ENCODE data around the gene U2SURP. TPM values are rescaled to one million over a fixed set of nuclear protein-coding genes. Genes with fewer than 3 reads are reported as not detected.
"Not testable (repeated sequence)": the region's sequence is repeated elsewhere in the genome, so short reads cannot be mapped to it uniquely, and the experiment has no call there.

Gene U2SURP
- total RNA-seq, 2 donors from 2014 or later, result 139 to 160 TPM

DNA sequence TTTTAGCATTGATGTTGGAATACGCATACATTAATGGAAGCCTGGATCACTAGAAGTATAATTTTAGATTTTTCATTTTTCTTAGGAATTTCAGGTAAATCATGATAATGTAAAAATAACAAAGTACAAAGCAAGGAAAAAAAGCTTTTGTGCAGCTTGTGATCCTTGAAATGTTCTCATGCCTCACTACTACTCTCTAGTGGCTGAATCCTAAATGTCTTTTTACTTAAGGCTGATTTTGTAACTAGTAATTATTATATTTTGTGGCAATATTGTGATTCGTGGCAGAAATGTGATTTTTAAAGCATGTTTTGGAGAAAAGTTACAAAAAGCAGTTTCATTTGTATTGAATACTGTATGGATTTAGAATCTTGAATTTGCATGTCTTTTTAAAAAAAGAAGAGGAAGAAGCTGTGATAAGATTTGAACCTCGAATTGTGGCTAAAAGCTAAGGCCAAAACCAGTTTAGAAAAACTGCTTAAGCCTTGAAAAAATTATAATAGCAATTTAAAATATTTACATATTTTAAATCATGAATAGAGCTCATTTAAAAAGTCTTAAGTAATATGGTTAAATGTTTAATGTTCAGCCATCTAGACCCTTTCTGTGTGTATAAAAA lies 39.0 kb downstream of the U2SURP start:
- WGBS, 2 experiments (ENCODE audit: insufficient coverage in 1 of 2, insufficient read length in 1 of 2), result 92 to 96% methylated on average over 2 to 3 of the region's 3 CpGs
- Mint-ChIP-seq H3K4me3 (no peak overlapping the region), H3K4me1 (no peaks in the 10 kb centered on the region), H3K36me3 (ENCODE audit: low read depth) (peaks cover 38% of the 10 kb centered on the region), H3K27me3 (ENCODE audit: insufficient read depth) (no peaks in the 10 kb centered on the region), H3K9me3 (peaks cover 2% of the 10 kb centered on the region), H3K27ac (no peak overlapping the region)
- Histone ChIP-seq H3K27me3 (ENCODE audit: control insufficient read depth, insufficient read depth, low read length, poor library complexity, severe bottlenecking) (no peaks in the 10 kb centered on the region), H3K9ac (ENCODE audit: extremely low read depth, low read length, poor library complexity, severe bottlenecking) (no peak overlapping the region), H3K36me3 (ENCODE audit: control insufficient read depth, insufficient read depth, low read length) (peaks cover 81% of the 10 kb centered on the region), H3K4me1 (ENCODE audit: control insufficient read depth, insufficient read depth, low read length) (peaks cover 4% of the 10 kb centered on the region), H3K4me3 (ENCODE audit: low read length) (no peak overlapping the region), H3K27ac (ENCODE audit: low read depth, low read length) (no peak overlapping the region), H3K9me3 (ENCODE audit: control insufficient read depth, low read length) (peaks cover 7% of the 10 kb centered on the region)
- TF ChIP-seq, protein P1, sequence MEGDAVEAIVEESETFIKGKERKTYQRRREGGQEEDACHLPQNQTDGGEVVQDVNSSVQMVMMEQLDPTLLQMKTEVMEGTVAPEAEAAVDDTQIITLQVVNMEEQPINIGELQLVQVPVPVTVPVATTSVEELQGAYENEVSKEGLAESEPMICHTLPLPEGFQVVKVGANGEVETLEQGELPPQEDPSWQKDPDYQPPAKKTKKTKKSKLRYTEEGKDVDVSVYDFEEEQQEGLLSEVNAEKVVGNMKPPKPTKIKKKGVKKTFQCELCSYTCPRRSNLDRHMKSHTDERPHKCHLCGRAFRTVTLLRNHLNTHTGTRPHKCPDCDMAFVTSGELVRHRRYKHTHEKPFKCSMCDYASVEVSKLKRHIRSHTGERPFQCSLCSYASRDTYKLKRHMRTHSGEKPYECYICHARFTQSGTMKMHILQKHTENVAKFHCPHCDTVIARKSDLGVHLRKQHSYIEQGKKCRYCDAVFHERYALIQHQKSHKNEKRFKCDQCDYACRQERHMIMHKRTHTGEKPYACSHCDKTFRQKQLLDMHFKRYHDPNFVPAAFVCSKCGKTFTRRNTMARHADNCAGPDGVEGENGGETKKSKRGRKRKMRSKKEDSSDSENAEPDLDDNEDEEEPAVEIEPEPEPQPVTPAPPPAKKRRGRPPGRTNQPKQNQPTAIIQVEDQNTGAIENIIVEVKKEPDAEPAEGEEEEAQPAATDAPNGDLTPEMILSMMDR (conservative IDR thresholded peaks at IDR 0.05), result peak; percentile 76
- no peak for DNase-seq

DNA sequence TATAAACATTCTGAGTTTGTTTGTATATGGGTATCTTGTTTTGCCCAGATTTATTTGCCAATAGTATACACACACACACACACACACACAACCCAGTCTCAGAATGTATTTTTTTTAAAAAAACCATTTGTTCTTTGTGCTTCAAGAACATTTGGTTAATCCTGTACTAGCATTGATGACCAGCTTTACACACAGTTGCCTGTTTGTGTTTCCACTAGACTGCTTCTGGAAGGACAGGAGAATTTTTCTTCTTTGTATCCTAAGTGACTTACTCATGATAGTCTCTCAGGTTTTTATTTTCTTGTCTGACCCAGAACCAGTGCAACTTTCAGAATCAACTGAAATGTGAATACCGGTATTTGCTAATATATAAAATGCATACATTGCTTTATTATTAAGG lies 40.5 kb downstream of the U2SURP start:
- Histone ChIP-seq H3K4me3 (ENCODE audit: low read length) (no peak overlapping the region), H3K9ac (ENCODE audit: extremely low read depth, low read length, poor library complexity, severe bottlenecking) (no peak overlapping the region), H3K36me3 (ENCODE audit: control insufficient read depth, insufficient read depth, low read length) (peaks cover 75% of the 10 kb centered on the region), H3K9me3 (ENCODE audit: control insufficient read depth, low read length) (peaks cover 12% of the 10 kb centered on the region), H3K27ac (ENCODE audit: low read depth, low read length) (no peak overlapping the region), H3K4me1 (ENCODE audit: control insufficient read depth, insufficient read depth, low read length) (peaks cover 4% of the 10 kb centered on the region), H3K27me3 (ENCODE audit: control insufficient read depth, insufficient read depth, low read length, poor library complexity, severe bottlenecking) (no peaks in the 10 kb centered on the region)
- H3K4me1 Mint-ChIP-seq, result no peaks in the 10 kb centered on the region
- H3K9me3 Mint-ChIP-seq, result peaks cover 7% of the 10 kb centered on the region
- TF ChIP-seq, protein P1 (conservative IDR thresholded peaks at IDR 0.05), result no peak
- H3K4me3 Mint-ChIP-seq, result no peak overlapping the region
- H3K27ac Mint-ChIP-seq, result no peak overlapping the region
- DNase-seq, result no peak
- H3K27me3 Mint-ChIP-seq (ENCODE audit: insufficient read depth), result no peaks in the 10 kb centered on the region
- peaks cover 38% of the 10 kb centered on the region for H3K36me3 Mint-ChIP-seq (ENCODE audit: low read depth)
- 100% methylated on average over 1 of the region's 1 CpG; no CpG with 5 or more reads in 1 of the 2 experiments for WGBS, 2 experiments (ENCODE audit: insufficient coverage in 1 of 2, insufficient read length in 1 of 2)

DNA sequence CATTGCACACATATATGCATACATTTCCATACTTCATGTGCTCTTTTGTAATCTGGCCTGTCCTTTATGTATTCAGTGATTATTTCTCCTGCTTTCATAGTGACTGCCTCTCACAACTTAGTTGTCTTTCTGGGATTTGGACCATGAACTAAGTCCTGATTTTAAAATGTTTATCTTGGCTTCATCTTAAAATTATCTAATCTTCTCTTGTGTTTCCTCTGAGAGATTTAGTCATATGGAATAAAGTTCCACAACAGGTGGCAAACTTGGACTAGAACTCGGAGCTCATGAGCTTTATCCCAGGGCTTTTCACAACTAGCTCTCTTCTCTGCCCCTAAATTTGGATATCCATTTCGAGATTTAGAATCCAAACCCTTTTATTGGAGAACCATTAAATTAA lies 44.3 kb downstream of the U2SURP start:
- peaks cover 17% of the 10 kb centered on the region for H3K9me3 Mint-ChIP-seq
- peaks cover 59% of the 10 kb centered on the region for H3K36me3 Mint-ChIP-seq (ENCODE audit: low read depth)
- H3K27ac Mint-ChIP-seq, result no peak overlapping the region
- Histone ChIP-seq H3K9me3 (ENCODE audit: control insufficient read depth, low read length) (peaks cover 12% of the 10 kb centered on the region), H3K27ac (ENCODE audit: low read depth, low read length) (no peak overlapping the region), H3K4me3 (ENCODE audit: low read length) (no peak overlapping the region), H3K9ac (ENCODE audit: extremely low read depth, low read length, poor library complexity, severe bottlenecking) (no peak overlapping the region), H3K27me3 (ENCODE audit: control insufficient read depth, insufficient read depth, low read length, poor library complexity, severe bottlenecking) (no peaks in the 10 kb centered on the region), H3K36me3 (ENCODE audit: control insufficient read depth, insufficient read depth, low read length) (peaks cover 68% of the 10 kb centered on the region), H3K4me1 (ENCODE audit: control insufficient read depth, insufficient read depth, low read length) (peaks cover 4% of the 10 kb centered on the region)
- 86 to 88% methylated on average over 1 to 2 of the region's 2 CpGs for WGBS, 2 experiments (ENCODE audit: insufficient coverage in 1 of 2, insufficient read length in 1 of 2)
- no peaks in the 10 kb centered on the region for H3K27me3 Mint-ChIP-seq (ENCODE audit: insufficient read depth)
- TF ChIP-seq, protein P1 (conservative IDR thresholded peaks at IDR 0.05), result no peak
- H3K4me3 Mint-ChIP-seq, result no peak overlapping the region
- H3K4me1 Mint-ChIP-seq, result no peaks in the 10 kb centered on the region
- no peak for DNase-seq

DNA sequence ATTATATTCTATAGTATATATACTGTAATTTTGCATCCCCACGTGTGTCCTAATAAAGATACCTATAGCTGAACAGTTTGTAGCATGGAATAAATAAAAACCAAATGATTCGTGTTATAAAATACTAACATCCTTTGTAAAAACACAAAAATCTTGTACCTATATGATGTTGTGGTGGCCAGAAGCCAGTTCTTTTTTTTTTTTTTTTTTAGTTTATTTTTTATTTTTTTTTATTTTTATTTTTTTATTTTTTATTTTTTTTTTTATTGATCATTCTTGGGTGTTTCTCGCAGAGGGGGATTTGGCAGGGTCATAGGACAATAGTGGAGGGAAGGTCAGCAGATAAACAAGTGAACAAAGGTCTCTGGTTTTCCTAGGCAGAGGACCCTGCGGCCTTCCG lies 44.7 kb downstream of the U2SURP start:
- H3K4me1 ChIP-seq (ENCODE audit: control insufficient read depth, insufficient read depth, low read length); H3K4me3 Mint-ChIP-seq; DNase-seq; H3K27ac Mint-ChIP-seq; H3K27me3 ChIP-seq (ENCODE audit: control insufficient read depth, insufficient read depth, low read length, poor library complexity, severe bottlenecking); H3K27ac ChIP-seq (ENCODE audit: low read depth, low read length); H3K4me1 Mint-ChIP-seq; H3K9ac ChIP-seq (ENCODE audit: extremely low read depth, low read length, poor library complexity, severe bottlenecking); H3K27me3 Mint-ChIP-seq (ENCODE audit: insufficient read depth); H3K4me3 ChIP-seq (ENCODE audit: low read length): not testable (repeated sequence)
- WGBS, 2 experiments (ENCODE audit: insufficient coverage in 1 of 2, insufficient read length in 1 of 2), result 100% methylated on average over 2 of the region's 5 CpGs; no CpG with 5 or more reads in 1 of the 2 experiments
- peaks cover 69% of the 10 kb centered on the region for H3K36me3 ChIP-seq (ENCODE audit: control insufficient read depth, insufficient read depth, low read length)
- peaks cover 12% of the 10 kb centered on the region for H3K9me3 ChIP-seq (ENCODE audit: control insufficient read depth, low read length)
- Mint-ChIP-seq H3K9me3 (peaks cover 17% of the 10 kb centered on the region), H3K36me3 (ENCODE audit: low read depth) (peaks cover 62% of the 10 kb centered on the region)

Measured in endodermal cell (in vitro differentiated cells).